Aorta (tissue), 5 donors: ENCODE results near the gene ITGB1BP1. TPM values are rescaled to one million over a fixed set of nuclear protein-coding genes. Genes with fewer than 3 reads are reported as not detected.

Experiments used
- ATAC-seq: fragments of 200-7000 bp; cut with Tn5 transposase; one replicate; pipeline ENCODE4 v1.9.1; 2022; ENCODE audit warnings: moderate library complexity; ENCODE audit not compliant: low FRiP score
- DNase-seq, 2 donors: peaks; one replicate each; pipeline ENCODE4 v3.0.0-alpha.2; 2020
- H3K27ac ChIP-seq, 2 donors: one replicate each; pipeline ENCODE4 v1.5.1; 2013; ENCODE audit warnings: low read length in 2 of 2, mild to moderate bottlenecking in 2 of 2, moderate library complexity in 2 of 2, control low read depth in 1 of 2, inconsistent platforms in 1 of 2, low read depth in 1 of 2
- H3K27me3 ChIP-seq, 2 donors: one replicate each; pipeline ENCODE4 v1.6.1; 2013; ENCODE audit warnings: control low read depth in 1 of 2, low read length in 1 of 2, mild to moderate bottlenecking in 1 of 2, moderate library complexity in 1 of 2; ENCODE audit not compliant: insufficient read depth in 2 of 2, control insufficient read depth in 1 of 2
- H3K36me3 ChIP-seq, 2 donors: one replicate each; pipeline ENCODE4 v1.6.1; 2013; ENCODE audit warnings: control low read depth in 1 of 2, low read length in 1 of 2, mild to moderate bottlenecking in 1 of 2; ENCODE audit not compliant: insufficient read depth in 2 of 2, control insufficient read depth in 1 of 2
- H3K4me1 ChIP-seq, 2 donors: one replicate each; pipeline ENCODE4 v1.6.1; 2013; ENCODE audit warnings: low read length in 2 of 2, control low read depth in 1 of 2, mild to moderate bottlenecking in 1 of 2, moderate library complexity in 1 of 2; ENCODE audit not compliant: insufficient read depth in 2 of 2, control insufficient read depth in 1 of 2
- H3K4me3 ChIP-seq, 2 donors: one replicate each; pipeline ENCODE4 v1.5.1; 2013; ENCODE audit warnings: low read length in 2 of 2, control low read depth in 1 of 2, mild to moderate bottlenecking in 1 of 2
- H3K9me3 ChIP-seq: one replicate; pipeline ENCODE4 v1.6.1; 2013; ENCODE audit warnings: mild to moderate bottlenecking, low read length; ENCODE audit not compliant: control insufficient read depth
- WGBS, 2 donors: extraction: QIAGEN DNeasy Blood & Tissue Kit; methylation state at CpG; one replicate each; pipeline ENCODE4 v1.1.7; 2013; 5-methylcytosine and 5-hydroxymethylcytosine counted together
- intact Hi-C, 2 donors: fragments of 100-400 bp; cut with DNase I; formaldehyde crosslinking; loops; one replicate each; pipeline versions ENCODE4 v1.14.2 to v1.15.0; 2022
- polyA plus RNA-seq, 2 donors: library from polyadenylated mRNA; stranded (reverse); fragments of 200-250 nt; gene quantifications; one replicate each; pipeline ENCODE4 v1.2.3, GENCODE V29; 2013
- total RNA-seq, 2 donors: library from RNA; stranded (reverse); fragmentation: NEBNext Ultra II Directional; extraction: Animal tissue kit (Norgen Biotek cat#: 25700); gene quantifications; one replicate each; pipeline ENCODE4 v1.2.1, GENCODE V29; 2021
- donor health status: healthy with polysubstance abuse.
- donor health status: Bipolar disorder and iron deficiency.
- donor health status: DM: no; HTN: no; CAD: no.
- donor health status: DM: no; HTN: no; CAD: no.
- donor health status: DM: yes; HTN: yes; CAD: no.

The ITGB1BP1 gene
- total and polyA plus RNA-seq, 4 donors = 112 to 168 (median 136) TPM

DNA sequence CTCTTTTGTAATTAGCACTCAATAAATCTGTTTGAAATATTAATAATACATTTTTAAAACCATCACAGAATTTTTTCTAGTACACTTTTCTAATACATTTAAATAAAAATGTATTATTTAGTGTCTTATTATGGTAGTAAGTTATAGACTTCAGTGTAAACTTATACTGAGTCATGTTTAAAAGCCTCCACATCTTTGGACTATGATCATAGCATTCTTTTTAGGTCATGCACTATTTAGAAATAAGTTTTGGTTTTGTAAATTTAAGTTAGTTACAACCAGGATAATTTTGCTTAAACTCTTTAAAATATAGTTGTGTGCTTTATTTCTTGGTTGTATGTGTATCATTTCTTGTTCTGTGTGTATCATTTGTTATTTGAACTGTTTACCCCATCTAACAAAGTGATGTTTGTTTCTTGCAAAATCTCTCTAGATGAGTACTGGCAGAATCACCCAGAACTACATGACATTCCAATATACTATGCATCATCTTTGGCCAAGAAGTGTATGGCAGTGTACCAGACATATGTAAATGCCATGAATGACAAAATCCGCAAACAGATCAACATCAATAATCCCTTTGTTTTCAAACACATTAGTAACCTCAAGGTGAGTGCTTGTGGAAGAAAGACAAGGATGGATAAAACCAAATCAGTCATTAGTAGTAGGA is 16.9 kb upstream of the ITGB1BP1 start:
- DNase-seq (no peak), ATAC-seq (no peak)
- H3K36me3 ChIP-seq = peaks cover 0 to 8% of the 10 kb centered on the region in 2 donors
- no peak overlapping the region for H3K27ac ChIP-seq
- intact Hi-C loops = no loop called here
- no peaks in the 10 kb centered on the region for H3K4me1 ChIP-seq
- H3K4me3 ChIP-seq = no peak overlapping the region
- WGBS, 2 donors = 95 to 97% methylated on average over 1 of the region's 1 CpG
- H3K9me3 ChIP-seq = no peaks in the 10 kb centered on the region
- H3K27me3 ChIP-seq = no peaks in the 10 kb centered on the region

DNA sequence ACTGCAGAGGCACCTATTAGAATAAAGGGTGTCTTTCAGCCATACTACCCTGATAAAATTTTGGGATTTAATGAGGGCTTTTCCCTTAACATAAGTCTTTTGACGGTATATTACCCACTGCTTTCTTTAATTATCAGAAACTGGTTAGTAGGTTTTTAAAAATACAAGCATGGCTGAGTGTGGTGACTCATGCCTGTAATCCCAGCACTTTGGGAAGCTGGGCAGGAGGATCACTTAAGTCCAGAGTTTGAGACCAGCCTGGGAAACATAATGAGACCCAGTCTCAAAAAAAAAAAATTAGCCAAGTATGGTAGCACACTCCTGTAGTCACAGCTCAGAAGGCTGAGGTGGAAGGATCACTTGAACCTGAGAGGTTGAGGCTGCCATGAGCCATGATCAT is 16.2 kb upstream of the ITGB1BP1 start:
- DNase-seq (no peak), ATAC-seq (no peak)
- H3K27ac ChIP-seq = no peak overlapping the region
- H3K9me3 ChIP-seq = no peaks in the 10 kb centered on the region
- intact Hi-C loops = no loop called here
- H3K4me1 ChIP-seq = no peaks in the 10 kb centered on the region
- H3K4me3 ChIP-seq = no peak overlapping the region
- WGBS, 2 donors = 98 to 100% methylated on average over 1 of the region's 1 CpG
- no peaks in the 10 kb centered on the region for H3K27me3 ChIP-seq
- H3K36me3 ChIP-seq = peaks cover 0 to 8% of the 10 kb centered on the region in 2 donors

DNA sequence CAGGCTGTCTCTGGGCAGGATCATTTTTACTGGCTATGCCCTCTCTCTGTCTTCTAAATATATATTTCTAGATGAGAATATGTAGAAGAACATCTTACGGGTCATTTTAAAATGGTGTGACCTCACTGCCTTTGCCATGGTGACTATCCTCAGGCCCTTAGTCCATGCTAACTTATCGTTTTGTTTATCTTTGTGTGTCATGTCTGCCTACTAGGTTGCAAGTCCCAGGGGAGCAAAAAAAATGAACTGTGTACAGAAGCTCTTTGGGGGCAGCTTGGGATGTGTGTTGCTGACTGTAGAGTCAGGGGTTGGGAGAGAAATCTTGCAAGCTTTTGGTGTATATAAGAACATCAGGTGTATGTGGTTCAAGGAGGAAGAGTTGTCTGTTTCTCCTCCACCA is 11.2 kb upstream of the ITGB1BP1 start:
- DNase-seq = no peak
- no peak overlapping the region for H3K27ac ChIP-seq

DNA sequence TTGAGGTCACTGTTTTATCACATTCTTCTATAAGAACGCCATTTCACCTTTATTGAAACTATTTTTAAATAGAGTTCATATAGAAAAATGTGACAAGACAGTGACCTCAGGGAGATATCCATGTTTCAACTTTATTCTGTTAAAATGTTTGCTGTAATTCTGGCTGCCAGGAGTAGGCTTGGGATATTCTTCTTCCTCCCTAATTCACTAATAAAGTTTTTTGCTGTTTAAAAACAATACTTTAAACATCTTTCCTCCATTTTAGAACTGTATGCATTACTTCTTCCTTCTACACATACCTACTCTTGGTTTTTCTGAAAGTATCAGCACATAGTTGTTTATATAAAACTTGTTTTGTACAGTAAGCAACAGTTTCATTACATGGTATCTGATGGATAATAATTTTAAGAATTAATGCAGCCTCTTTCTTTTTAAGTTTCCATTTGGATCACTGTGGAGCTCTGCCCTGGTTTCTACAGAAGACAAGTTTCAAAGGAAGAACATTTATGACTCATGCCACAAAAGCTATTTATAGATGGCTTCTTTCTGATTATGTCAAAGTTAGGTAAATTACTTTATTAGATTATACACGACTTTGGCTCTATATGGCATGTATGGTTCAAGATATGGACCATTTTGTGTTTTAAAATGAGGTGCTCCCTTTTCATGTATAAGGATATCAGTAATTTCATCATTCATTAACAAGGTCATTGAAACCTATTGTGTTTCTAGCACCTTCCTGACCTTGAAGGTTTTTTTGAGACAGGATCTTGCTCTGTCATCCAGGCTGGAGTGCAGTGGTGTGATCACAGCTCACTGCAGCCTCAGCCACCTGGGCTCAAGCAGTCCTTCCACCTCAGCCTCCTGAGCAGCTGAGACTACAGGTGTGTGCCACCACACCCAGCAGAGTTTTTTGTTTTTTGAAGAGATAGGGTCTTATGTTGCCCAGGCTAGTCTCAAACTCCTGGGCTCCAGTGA is 7.3 kb upstream of the ITGB1BP1 start:
- intact Hi-C loops = no loop called here
- no peaks in the 10 kb centered on the region for H3K4me1 ChIP-seq
- no peak overlapping the region for H3K4me3 ChIP-seq
- ATAC-seq = no peak
- H3K36me3 ChIP-seq = peaks cover 0 to 1% of the 10 kb centered on the region in 2 donors
- H3K27me3 ChIP-seq = no peaks in the 10 kb centered on the region
- H3K9me3 ChIP-seq = no peaks in the 10 kb centered on the region
- DNase-seq = no peak
- H3K27ac ChIP-seq = no peak overlapping the region
- WGBS, 2 donors = 58 to 60% methylated on average over 2 of the region's 2 CpGs

More for the DNA sequence above, 11.2 kb upstream of the ITGB1BP1 start:
- no peaks in the 10 kb centered on the region for H3K27me3 ChIP-seq
- peaks cover 0 to 4% of the 10 kb centered on the region in 2 donors for H3K36me3 ChIP-seq
- no peaks in the 10 kb centered on the region for H3K9me3 ChIP-seq
- 55 to 60% methylated on average over 2 of the region's 2 CpGs for WGBS, 2 donors
- no peak for ATAC-seq
- H3K4me1 ChIP-seq = no peaks in the 10 kb centered on the region
- H3K4me3 ChIP-seq = no peak overlapping the region
- intact Hi-C loops = no loop called here

DNA sequence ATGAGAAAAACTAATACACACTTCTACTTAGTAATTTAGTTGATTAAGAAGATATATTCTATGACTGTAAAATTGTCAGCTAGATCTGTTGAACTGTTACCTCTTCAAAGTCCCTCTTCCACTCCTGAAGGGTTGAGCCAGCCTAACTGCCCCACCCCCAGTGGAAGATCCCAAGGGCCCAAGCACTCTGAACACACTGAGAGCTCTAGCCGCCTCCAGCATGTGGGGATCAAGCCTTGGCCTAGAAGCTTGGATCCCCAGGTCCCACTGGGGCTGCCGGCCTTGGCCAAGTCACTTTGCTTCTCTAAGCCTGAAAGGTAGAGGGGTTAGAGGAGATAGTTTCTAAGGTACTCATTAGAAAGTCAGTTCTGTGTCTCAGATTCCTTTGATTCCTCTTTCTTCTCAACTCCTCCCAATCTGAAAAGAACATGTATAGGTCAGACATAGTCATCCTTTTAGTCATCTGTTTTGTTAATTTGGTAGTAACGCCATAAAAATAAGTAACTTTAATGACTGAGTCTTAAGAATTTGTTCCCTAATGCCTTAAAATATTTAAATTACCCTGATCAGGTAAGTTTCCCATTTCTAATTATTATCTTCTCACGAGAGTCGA is 5.7 kb upstream of the ITGB1BP1 start:
- H3K4me3 ChIP-seq = no peak overlapping the region
- H3K4me1 ChIP-seq = no peaks in the 10 kb centered on the region
- 74 to 84% methylated on average over 5 of the region's 5 CpGs for WGBS, 2 donors
- intact Hi-C loops = no loop called here
- no peaks in the 10 kb centered on the region for H3K27me3 ChIP-seq
- DNase-seq (no peak), ATAC-seq (no peak)
- H3K9me3 ChIP-seq = no peaks in the 10 kb centered on the region
- H3K27ac ChIP-seq = no peak overlapping the region
- H3K36me3 ChIP-seq = no peaks in the 10 kb centered on the region

DNA sequence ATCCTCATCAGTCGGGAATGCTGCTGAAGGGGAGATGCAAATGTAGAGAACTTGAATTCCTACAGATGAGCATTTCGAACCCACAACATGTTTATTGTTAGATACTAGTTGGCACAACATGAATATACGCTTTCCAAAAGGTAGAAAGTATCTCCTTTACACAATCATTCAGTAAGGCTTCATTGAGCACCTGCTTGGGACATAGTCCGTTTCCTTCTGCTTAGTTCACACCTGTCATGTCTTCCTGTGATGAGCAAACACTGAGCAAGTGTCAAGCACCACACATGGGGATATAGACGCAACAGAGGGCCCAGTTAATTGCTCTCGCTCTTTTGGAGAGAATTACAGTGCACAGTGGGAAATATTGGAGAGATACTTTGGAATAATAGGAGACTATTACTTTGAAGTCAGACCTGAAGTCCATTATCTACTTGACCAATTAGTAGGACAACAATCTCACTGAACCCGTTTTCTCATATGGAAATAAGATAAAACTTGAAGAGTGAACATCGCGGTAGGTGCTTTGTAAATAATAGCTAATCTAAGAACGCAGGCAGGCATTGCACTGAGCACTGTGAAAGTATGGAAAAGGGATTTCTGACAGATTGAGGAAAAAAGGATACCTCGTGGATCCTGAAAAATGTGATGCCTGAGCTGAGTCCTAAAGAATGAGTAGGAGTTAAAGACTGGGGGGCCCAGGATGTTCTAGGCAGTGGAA is 1.3 kb upstream of the ITGB1BP1 start:
- H3K4me1 ChIP-seq = peaks cover 1 to 5% of the 10 kb centered on the region in 2 donors
- peak overlapping the region in 1 of 2 donors; percentile 88 for H3K4me3 ChIP-seq
- 68 to 70% methylated on average over 11 of the region's 11 CpGs for WGBS, 2 donors
- DNase-seq (no peak), ATAC-seq (no peak)
- intact Hi-C loops = loop anchor here in 1 of 2 donors (5.0 kb wide), 1 partner anchor 48 kb away; the partner anchor contains the start of gene IAH1
- H3K27ac ChIP-seq = no peak overlapping the region
- H3K36me3 ChIP-seq = no peaks in the 10 kb centered on the region
- H3K27me3 ChIP-seq = no peaks in the 10 kb centered on the region
- H3K9me3 ChIP-seq = no peaks in the 10 kb centered on the region

DNA sequence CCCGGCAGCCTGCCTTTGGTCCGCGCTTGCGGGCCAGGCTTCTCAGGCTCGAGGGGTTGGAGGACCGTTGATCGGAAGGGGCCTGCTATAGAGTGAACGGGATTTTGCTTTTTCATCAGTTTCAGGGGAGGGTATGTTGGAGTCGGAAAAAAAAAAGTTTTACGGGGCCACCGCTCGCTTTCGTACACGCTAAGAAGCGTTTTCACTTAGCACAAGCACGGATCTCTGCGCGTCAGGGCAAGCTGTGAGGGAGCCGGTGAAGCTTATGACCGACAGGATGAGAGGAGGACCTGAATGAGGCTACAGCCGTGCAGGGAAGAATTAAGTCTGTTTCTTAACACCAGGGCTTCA is 569 bp upstream of the ITGB1BP1 start:
- Histone ChIP-seq H3K36me3 (no peaks in the 10 kb centered on the region), H3K27ac (peak overlapping the region in 1 of 2 donors; percentile 18), H3K27me3 (no peaks in the 10 kb centered on the region), H3K4me3 (peak overlapping the region; percentile 60 to 88), H3K4me1 (peaks cover 1 to 5% of the 10 kb centered on the region in 2 donors), H3K9me3 (no peaks in the 10 kb centered on the region)
- intact Hi-C loops = loop anchor here in 1 of 2 donors (2.0 to 5.0 kb wide), 2 partner anchors 48 to 281 kb away; partner anchors contain the start of gene IAH1
- DNase-seq (no peak), ATAC-seq (peak; percentile 1)
- 0% methylated on average over 21 of the region's 21 CpGs for WGBS, 2 donors
